Epithelial cell of proximal tubule (primary cell): ENCODE measurements around the gene NAA60. TPM values are rescaled to one million over a fixed set of nuclear protein-coding genes. Genes with fewer than 3 reads are reported as not detected.

ENCODE experiments used
- DNase-seq: peaks from one replicate; pipeline ENCODE4 v3.0.0-alpha.2; 2011; ENCODE audit warnings: low read depth
- H3K4me3 ChIP-seq: 2 replicates; pipeline ENCODE4 v1.5.1; 2011; ENCODE audit warnings: low read depth, mild to moderate bottlenecking, low read length
- CTCF ChIP-seq: conservative IDR thresholded peaks from 2 replicates; pipeline ENCODE4 v1.5.1; 2012; ENCODE audit warnings: low read depth, mild to moderate bottlenecking, low read length
- total RNA-seq: library from RNA; depleted of rRNA; stranded (reverse); fragments of >200 nt; gene quantifications from 2 replicates; pipeline ENCODE4 v1.2.3, GENCODE V29; 2015

The NAA60 gene
- total RNA-seq, 1 donor from 2014 or later = 19.4 TPM

GRCh38 chr16:3501783-3502400 lies 58.4 kb downstream of the NAA60 start:
- peak overlapping the region; percentile 93 for H3K4me3 ChIP-seq
- TF ChIP-seq CTCF = no peak
- DNase-seq = no peak

GRCh38 chr16:3503523-3503922 lies 60.0 kb downstream of the NAA60 start:
- no peak for TF ChIP-seq CTCF
- no peak for DNase-seq
- H3K4me3 ChIP-seq = no peak overlapping the region

GRCh38 chr16:3508736-3509135 lies 65.3 kb downstream of the NAA60 start:
- no peak for DNase-seq
- no peak overlapping the region for H3K4me3 ChIP-seq
- TF ChIP-seq CTCF = no peak

GRCh38 chr16:3509470-3509928 lies 66.0 kb downstream of the NAA60 start:
- TF ChIP-seq CTCF = no peak
- no peak for DNase-seq

GRCh38 chr16:3510416-3510815 lies 66.9 kb downstream of the NAA60 start:
- TF ChIP-seq CTCF = no peak
- H3K4me3 ChIP-seq = no peak overlapping the region
- DNase-seq = no peak

More at GRCh38 chr16:3509470-3509928, 66.0 kb downstream of the NAA60 start:
- H3K4me3 ChIP-seq = no peak overlapping the region

- DNase-seq = no peak
- TF ChIP-seq CTCF = no peak
- no peak overlapping the region for H3K4me3 ChIP-seq
Observed at GRCh38 chr16:3511286-3512180, 68.1 kb downstream of the NAA60 start.
